Mesothelial cell of epicardium (in vitro differentiated cells): ENCODE measurements around the gene ORAI2. TPM values are rescaled to one million over a fixed set of nuclear protein-coding genes. Genes with fewer than 3 reads are reported as not detected.
A peak's percentile ranks its signal among the peaks of the same experiment; 100 is the strongest.
"Not testable (repeated sequence)": the region's sequence is repeated elsewhere in the genome, so short reads cannot be mapped to it uniquely, and the experiment has no call there.

Experiments used
- DNase-seq, 2 experiments: peaks; one replicate each; pipeline ENCODE4 v3.0.0; 2021; ENCODE audit warnings: low spot score in 2 of 2; ENCODE audit not compliant: unreplicated experiment in 2 of 2
- H3K27ac Mint-ChIP-seq: 2 replicates; pipeline ENCODE4 v1.8.0; 2021; ENCODE audit warnings: mixed read lengths
- H3K27me3 Mint-ChIP-seq: 2 replicates; pipeline ENCODE4 v1.8.0; 2021; ENCODE audit warnings: low read depth, mixed read lengths
- H3K36me3 Mint-ChIP-seq: 2 replicates; pipeline ENCODE4 v1.8.0; 2021; ENCODE audit warnings: mixed read lengths
- H3K4me1 Mint-ChIP-seq: 2 replicates; pipeline ENCODE4 v1.8.0; 2021; ENCODE audit warnings: mixed read lengths
- H3K4me3 Mint-ChIP-seq: 2 replicates; pipeline ENCODE4 v1.8.0; 2021; ENCODE audit warnings: mild to moderate bottlenecking, moderate library complexity, mixed read lengths
- H3K9me3 Mint-ChIP-seq: 2 replicates; pipeline ENCODE4 v1.8.0; 2021; ENCODE audit warnings: mixed read lengths
- total RNA-seq: library from RNA; stranded (reverse); gene quantifications from 3 replicates; pipeline ENCODE4 v1.2.1, GENCODE V29; 2021
- TF ChIP-seq, protein P1 (sequence below): fragments of 200-600 bp; sonication (generic); IDR thresholded peaks from one replicate; pipeline ENCODE4 v1.5.0; 2021; ENCODE audit warnings: antibody characterized with exemption; ENCODE audit not compliant: unreplicated experiment

The ORAI2 gene
- total RNA-seq, 1 donor from 2014 or later, result 27.9 TPM

GRCh38 chr7:102469972-102470825 is 36.8 kb downstream of the ORAI2 start:
- DNase-seq, result peak in 1 of 2 experiments; percentile 34
- H3K27me3 Mint-ChIP-seq, result no peaks in the 10 kb centered on the region
- no peaks in the 10 kb centered on the region for H3K9me3 Mint-ChIP-seq
- TF ChIP-seq, protein P1, sequence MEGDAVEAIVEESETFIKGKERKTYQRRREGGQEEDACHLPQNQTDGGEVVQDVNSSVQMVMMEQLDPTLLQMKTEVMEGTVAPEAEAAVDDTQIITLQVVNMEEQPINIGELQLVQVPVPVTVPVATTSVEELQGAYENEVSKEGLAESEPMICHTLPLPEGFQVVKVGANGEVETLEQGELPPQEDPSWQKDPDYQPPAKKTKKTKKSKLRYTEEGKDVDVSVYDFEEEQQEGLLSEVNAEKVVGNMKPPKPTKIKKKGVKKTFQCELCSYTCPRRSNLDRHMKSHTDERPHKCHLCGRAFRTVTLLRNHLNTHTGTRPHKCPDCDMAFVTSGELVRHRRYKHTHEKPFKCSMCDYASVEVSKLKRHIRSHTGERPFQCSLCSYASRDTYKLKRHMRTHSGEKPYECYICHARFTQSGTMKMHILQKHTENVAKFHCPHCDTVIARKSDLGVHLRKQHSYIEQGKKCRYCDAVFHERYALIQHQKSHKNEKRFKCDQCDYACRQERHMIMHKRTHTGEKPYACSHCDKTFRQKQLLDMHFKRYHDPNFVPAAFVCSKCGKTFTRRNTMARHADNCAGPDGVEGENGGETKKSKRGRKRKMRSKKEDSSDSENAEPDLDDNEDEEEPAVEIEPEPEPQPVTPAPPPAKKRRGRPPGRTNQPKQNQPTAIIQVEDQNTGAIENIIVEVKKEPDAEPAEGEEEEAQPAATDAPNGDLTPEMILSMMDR, result no peak
- no peak overlapping the region for H3K27ac Mint-ChIP-seq
- no peak overlapping the region for H3K4me3 Mint-ChIP-seq
- H3K36me3 Mint-ChIP-seq, result no peaks in the 10 kb centered on the region
- H3K4me1 Mint-ChIP-seq, result peaks cover 9% of the 10 kb centered on the region

GRCh38 chr7:102471791-102472125 is 38.4 kb downstream of the ORAI2 start:
- TF ChIP-seq, protein P1, result no peak
- peak in 1 of 2 experiments; percentile 36 for DNase-seq
- H3K4me3 Mint-ChIP-seq, result no peak overlapping the region
- H3K27ac Mint-ChIP-seq, result no peak overlapping the region
- no peaks in the 10 kb centered on the region for H3K27me3 Mint-ChIP-seq
- no peaks in the 10 kb centered on the region for H3K36me3 Mint-ChIP-seq
- no peaks in the 10 kb centered on the region for H3K4me1 Mint-ChIP-seq
- no peaks in the 10 kb centered on the region for H3K9me3 Mint-ChIP-seq

DNA sequence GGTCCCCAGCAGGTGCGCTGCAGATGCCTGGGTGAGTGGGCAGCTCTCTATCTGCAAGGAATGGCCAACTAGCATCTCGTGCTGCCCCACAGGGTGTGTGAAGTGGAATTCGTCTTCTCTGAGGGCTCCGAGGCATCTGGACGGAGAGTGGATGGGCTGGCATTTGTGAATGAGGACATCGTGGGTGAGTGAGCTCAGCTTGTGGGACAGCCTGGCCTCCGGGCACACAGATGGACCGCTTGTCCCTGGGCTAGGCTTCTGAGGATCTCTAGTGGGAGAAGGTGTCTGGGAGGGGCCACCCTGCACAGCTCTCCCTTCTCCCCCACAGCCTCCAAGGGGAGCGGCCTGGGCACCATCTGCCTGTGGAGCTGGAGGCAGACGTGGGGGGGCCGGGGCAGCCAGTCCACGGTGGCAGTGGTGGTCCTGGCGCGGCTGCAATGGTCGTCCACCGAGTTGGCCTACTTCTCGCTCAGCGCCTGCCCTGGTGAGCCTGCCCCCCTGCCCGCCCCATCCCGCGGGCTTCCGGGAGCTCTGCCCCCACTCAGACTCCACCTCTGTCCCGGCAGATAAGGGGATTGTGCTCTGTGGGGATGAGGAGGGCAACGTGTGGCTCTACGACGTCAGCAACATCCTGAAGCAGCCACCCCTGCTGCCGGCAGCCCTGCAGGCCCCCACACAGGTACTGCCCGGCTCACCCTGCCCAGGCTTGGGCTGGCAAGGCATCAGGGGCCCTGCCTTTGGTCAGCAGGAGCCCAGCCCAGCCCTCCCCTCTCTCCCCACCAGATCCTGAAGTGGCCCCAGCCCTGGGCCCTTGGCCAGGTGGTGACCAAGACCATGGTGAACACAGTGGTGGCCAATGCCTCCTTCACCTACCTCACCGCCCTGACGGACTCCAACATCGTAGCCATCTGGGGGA is 39.0 kb downstream of the ORAI2 start:
- Mint-ChIP-seq H3K9me3 (no peaks in the 10 kb centered on the region), H3K27ac (no peak overlapping the region), H3K27me3 (no peaks in the 10 kb centered on the region), H3K4me1 (no peaks in the 10 kb centered on the region), H3K4me3 (no peak overlapping the region), H3K36me3 (no peaks in the 10 kb centered on the region)
- TF ChIP-seq, protein P1, result no peak
- DNase-seq, result peak in 1 of 2 experiments; percentile 35

DNA sequence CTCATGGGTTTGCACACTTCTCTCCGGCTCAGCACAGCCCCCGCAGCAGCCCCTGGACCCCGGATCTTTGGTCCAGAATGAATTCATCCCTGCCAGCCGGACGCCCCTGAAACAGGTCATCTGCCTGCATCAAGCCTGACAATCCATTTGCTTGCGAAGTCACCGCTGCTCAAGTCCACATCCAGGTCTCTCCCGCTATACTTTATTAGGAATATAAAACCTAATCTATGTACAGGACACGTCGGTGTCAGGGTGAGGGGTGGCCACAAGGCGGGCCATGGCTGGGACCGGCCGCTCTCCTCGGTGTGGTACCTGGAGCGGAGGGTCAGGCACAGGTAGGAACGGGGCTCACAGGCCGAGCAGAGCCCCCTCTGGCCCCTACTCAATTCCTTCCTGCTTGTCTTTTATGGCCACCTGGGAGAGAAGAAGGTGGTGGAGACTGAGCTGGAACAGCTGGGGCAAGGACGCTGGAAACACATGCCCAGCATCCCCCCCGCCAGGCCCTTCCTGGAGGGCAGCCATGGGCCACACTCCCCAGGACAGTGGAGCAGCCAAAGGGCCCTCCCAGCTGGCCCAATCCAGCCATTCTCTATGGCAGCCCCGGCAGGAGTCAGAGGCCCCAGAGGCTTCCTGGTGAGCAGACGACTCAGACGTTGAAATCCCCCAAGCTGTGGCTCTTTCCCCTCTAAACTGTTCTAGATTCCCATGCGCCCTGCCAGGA is 40.1 kb downstream of the ORAI2 start:
- no peak overlapping the region for H3K4me3 Mint-ChIP-seq
- H3K4me1 Mint-ChIP-seq, result no peaks in the 10 kb centered on the region
- DNase-seq, result peak in 1 of 2 experiments; percentile 25
- no peaks in the 10 kb centered on the region for H3K36me3 Mint-ChIP-seq
- no peaks in the 10 kb centered on the region for H3K9me3 Mint-ChIP-seq
- no peak overlapping the region for H3K27ac Mint-ChIP-seq
- no peaks in the 10 kb centered on the region for H3K27me3 Mint-ChIP-seq
- TF ChIP-seq, protein P1, result no peak

DNA sequence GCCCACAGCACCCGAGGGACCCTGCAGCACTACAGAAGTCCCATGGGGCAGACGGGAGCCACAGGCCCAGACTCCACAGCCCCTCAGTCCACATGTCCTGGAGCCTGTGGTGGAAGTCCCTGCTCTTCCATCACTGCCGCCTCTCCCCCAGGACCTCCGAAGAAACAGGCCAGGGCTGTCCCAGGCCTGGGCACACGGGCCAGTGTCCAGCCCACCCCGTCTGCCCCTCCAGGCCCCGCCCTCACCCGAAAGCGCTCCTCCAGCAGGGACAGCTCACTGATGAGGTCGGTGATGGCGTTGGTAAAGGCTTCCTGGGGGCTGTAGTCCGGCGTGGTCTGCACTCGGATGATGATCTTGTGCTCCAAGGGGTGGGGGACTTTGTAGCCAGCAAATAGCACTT is 40.7 kb downstream of the ORAI2 start:
- H3K4me3 Mint-ChIP-seq, H3K36me3 Mint-ChIP-seq, H3K27me3 Mint-ChIP-seq, H3K9me3 Mint-ChIP-seq, H3K4me1 Mint-ChIP-seq, H3K27ac Mint-ChIP-seq, DNase-seq: not testable (repeated sequence)

DNA sequence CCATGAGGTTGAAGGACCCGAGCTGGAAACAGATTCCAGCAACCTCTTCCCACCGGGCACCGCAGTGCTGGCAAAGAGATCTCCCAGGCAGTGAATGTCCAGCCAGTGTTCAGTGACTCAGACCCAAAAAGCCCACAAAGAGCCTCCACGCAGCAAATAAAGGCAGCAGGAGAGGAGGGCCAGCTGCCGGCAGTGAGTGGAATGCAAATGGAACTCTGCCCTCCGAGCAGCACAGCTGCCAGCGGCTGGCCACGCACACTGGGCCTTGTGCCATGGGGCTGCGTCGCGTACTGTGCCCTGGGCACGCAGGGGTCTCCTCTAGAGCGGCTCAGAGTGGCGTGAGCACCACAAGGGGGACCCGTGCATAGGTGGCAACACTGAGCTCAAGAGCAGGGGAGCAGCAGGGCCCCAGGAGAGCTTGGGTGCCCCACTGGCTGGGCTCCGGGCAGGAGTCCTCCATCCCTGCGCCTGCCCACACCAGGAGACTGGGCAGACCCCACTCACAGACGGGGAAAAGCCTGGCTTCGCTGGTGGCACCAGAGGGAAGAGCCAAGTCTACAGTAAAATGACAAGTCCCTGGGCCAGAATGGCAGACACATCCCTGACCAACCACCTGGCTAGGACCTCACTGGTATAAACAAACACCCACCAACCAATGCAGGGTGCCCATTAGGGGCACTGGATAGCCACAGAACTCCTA is 41.5 kb downstream of the ORAI2 start:
- not testable (repeated sequence) for H3K4me1 Mint-ChIP-seq, H3K27ac Mint-ChIP-seq, H3K4me3 Mint-ChIP-seq, H3K9me3 Mint-ChIP-seq, H3K27me3 Mint-ChIP-seq, H3K36me3 Mint-ChIP-seq
- DNase-seq, result peak in 1 of 2 experiments; percentile 25

DNA sequence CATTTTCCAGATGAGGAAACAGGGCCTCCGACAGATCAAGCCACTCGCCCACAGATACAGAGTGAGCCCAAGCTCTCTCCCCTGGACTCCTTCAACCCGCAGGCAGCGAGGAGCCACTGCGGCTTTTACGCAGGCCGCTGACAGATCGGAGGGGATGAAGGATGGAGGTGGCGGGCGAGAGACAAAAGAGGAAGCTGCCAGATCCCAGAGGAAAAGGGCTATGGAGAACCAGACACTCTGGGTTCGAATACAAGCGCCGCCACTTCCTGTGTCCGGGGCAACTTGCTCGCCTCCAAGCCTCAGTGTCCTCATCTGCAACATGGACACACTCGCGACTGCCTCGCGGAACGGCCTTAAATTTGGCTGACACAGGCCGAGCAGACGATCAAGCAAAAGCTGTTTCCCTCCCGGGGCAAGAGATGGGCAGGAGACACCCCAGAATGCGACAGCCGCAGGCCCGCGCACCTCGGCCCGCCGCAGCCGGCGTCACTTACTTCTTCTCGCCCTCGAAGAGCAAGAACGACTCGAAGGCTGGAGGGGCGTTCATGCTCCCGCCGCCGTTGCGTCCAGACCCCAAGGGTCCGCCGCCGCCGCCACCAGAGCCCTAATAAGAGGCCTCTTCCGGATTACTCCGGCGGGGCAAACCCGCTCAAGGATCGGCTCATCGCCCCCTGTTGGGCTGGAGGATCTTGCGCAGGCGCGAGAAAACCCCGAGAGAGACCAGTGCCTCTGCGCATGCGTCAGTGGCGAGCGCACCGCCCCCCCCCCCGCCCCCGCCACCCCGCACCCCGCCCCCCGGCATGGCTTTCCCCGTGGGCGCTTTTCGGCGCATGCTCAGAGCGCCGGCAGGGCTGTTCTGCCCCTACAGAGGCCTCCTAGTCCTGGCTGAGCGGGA is 45.2 kb downstream of the ORAI2 start, which contains the start of gene POLR2J:
Gene POLR2J, minus strand, starts transcription at position 609 of the 895 bp plus-strand sequence. Its CDS starts 62 bp downstream, at position 547.
- Mint-ChIP-seq H3K4me3 (peak within 1 kb of the TSS; percentile 82), H3K27ac (peak within 1 kb of the TSS; percentile 69)
- DNase-seq, result peak in 1 of 2 experiments; percentile 80
- H3K9me3 Mint-ChIP-seq, H3K36me3 Mint-ChIP-seq, H3K4me1 Mint-ChIP-seq, H3K27me3 Mint-ChIP-seq: not testable (repeated sequence)

GRCh38 chr7:102479209-102479584 is 45.8 kb downstream of the ORAI2 start:
- H3K4me3 Mint-ChIP-seq, DNase-seq, H3K27me3 Mint-ChIP-seq, H3K4me1 Mint-ChIP-seq, H3K27ac Mint-ChIP-seq, H3K36me3 Mint-ChIP-seq, H3K9me3 Mint-ChIP-seq: not testable (repeated sequence)
